Ishikawa (cell line): ENCODE data around the gene MYBPH.

Experiments used
- CEBPB ChIP-seq: IDR thresholded peaks from 2 replicates; pipeline ENCODE4 v1.6.1; 2012
- CREB1 ChIP-seq: IDR thresholded peaks from 2 replicates; pipeline ENCODE4 v1.6.1; 2012; ENCODE audit warnings: low read depth
- EGR1 ChIP-seq: IDR thresholded peaks from 2 replicates; pipeline ENCODE4 v1.6.1; 2012
- EP300 ChIP-seq: IDR thresholded peaks from 2 replicates; pipeline ENCODE4 v1.6.1; 2012; ENCODE audit warnings: borderline replicate concordance
- FOXM1 ChIP-seq: IDR thresholded peaks from 2 replicates; pipeline ENCODE4 v1.6.1; 2012; ENCODE audit warnings: low read depth, borderline replicate concordance
- NFIC ChIP-seq: IDR thresholded peaks from 2 replicates; pipeline ENCODE4 v1.6.1; 2012
- RAD21 ChIP-seq: IDR thresholded peaks from 2 replicates; pipeline ENCODE4 v1.6.1; 2012; ENCODE audit warnings: low read depth
- TAF1 ChIP-seq: IDR thresholded peaks from 2 replicates; pipeline ENCODE4 v1.6.1; 2012; ENCODE audit warnings: low read depth, mild to moderate bottlenecking
- TCF12 ChIP-seq: IDR thresholded peaks from 2 replicates; pipeline ENCODE4 v1.6.1; 2012; ENCODE audit warnings: low read depth
- TEAD4 ChIP-seq: IDR thresholded peaks from 2 replicates; pipeline ENCODE4 v1.6.1; 2012
- USF1 ChIP-seq: IDR thresholded peaks from 2 replicates; pipeline ENCODE4 v1.6.1; 2012
- YY1 ChIP-seq: IDR thresholded peaks from 2 replicates; pipeline ENCODE4 v1.6.1; 2012; ENCODE audit warnings: low read depth
- ZBTB7A ChIP-seq: IDR thresholded peaks from 2 replicates; pipeline ENCODE4 v1.6.1; 2012; ENCODE audit warnings: low read depth
- TF ChIP-seq, protein P1 (sequence below): IDR thresholded peaks from 2 replicates; pipeline ENCODE4 v1.6.1; 2012; ENCODE audit warnings: low read depth, mild to moderate bottlenecking
- TF ChIP-seq, protein P2 (sequence below): IDR thresholded peaks from 2 replicates; pipeline ENCODE4 v1.6.1; 2012

The MYBPH gene

DNA sequence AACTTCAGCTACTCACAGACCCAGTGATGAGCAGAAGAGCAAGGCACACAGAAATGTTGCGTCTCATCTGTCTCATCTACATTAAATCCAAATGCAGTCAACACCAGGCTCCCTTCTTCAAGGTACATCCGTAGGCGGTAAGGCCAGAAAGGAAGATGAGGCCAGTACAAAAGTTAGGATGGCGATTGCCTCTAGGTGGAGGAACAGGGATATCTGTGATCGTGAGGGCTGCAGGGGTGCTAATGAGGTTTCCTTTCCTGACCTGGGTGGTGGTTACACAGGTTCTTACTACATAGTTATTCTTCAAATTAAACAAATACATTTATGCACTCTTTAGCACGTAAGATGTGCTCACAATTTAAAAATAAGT lies 1.4 kb upstream of the MYBPH start:
- TF ChIP-seq TEAD4 = no peak
- no peak for TF ChIP-seq FOXM1
- no peak for TF ChIP-seq USF1
- no peak for TF ChIP-seq EGR1
- TF ChIP-seq CREB1 = no peak
- TF ChIP-seq EP300 = no peak
- TF ChIP-seq ZBTB7A = no peak
- TF ChIP-seq, protein P1, sequence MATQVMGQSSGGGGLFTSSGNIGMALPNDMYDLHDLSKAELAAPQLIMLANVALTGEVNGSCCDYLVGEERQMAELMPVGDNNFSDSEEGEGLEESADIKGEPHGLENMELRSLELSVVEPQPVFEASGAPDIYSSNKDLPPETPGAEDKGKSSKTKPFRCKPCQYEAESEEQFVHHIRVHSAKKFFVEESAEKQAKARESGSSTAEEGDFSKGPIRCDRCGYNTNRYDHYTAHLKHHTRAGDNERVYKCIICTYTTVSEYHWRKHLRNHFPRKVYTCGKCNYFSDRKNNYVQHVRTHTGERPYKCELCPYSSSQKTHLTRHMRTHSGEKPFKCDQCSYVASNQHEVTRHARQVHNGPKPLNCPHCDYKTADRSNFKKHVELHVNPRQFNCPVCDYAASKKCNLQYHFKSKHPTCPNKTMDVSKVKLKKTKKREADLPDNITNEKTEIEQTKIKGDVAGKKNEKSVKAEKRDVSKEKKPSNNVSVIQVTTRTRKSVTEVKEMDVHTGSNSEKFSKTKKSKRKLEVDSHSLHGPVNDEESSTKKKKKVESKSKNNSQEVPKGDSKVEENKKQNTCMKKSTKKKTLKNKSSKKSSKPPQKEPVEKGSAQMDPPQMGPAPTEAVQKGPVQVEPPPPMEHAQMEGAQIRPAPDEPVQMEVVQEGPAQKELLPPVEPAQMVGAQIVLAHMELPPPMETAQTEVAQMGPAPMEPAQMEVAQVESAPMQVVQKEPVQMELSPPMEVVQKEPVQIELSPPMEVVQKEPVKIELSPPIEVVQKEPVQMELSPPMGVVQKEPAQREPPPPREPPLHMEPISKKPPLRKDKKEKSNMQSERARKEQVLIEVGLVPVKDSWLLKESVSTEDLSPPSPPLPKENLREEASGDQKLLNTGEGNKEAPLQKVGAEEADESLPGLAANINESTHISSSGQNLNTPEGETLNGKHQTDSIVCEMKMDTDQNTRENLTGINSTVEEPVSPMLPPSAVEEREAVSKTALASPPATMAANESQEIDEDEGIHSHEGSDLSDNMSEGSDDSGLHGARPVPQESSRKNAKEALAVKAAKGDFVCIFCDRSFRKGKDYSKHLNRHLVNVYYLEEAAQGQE = no peak
- TF ChIP-seq TCF12 = no peak
- TF ChIP-seq YY1 = no peak
- no peak for TF ChIP-seq TAF1
- TF ChIP-seq RAD21 = no peak

DNA sequence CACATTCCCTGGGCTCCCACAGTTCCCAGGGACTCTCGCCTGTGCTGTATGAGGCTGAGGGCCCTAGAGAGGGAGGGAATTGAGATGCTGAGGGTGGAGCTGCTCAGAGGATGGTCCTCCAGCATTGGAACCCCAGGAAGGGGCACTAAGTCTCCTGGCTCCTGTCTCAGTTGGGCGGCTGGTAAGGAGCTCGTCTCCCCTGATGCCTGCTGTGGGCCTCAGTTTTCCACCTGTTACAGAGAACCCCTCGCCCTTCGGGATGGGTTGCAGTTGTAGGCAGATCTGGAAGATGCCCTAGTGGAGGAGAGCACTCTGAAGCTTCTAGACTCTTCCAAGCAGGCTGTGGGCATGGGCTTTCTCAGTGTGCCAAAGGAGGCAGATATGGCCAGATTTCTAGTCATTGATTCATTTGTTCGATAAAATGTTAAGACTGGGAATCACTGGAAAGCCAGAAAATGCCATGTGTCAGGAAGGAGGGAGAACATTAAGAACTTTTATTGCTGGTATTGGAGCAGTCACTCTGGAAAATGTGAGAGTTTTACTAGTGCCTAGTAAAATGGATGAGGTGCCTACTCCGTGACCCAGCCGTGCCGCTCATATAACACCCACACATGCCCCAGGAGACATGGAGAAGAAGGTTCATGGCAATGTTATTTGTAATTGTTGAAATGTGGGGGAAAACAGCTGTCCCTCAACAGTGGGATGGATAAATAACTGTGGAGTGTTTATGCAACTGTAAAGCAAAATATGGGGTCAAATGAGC lies 828 bp upstream of the MYBPH start:
- no peak for TF ChIP-seq EGR1
- no peak for TF ChIP-seq RAD21
- TF ChIP-seq, protein P1 = no peak
- TF ChIP-seq TEAD4 = no peak
- no peak for TF ChIP-seq CEBPB
- no peak for TF ChIP-seq TAF1
- no peak for TF ChIP-seq TCF12
- TF ChIP-seq FOXM1 = no peak
- no peak for TF ChIP-seq CREB1
- TF ChIP-seq YY1 = no peak
- TF ChIP-seq USF1 = no peak
- TF ChIP-seq, protein P2, sequence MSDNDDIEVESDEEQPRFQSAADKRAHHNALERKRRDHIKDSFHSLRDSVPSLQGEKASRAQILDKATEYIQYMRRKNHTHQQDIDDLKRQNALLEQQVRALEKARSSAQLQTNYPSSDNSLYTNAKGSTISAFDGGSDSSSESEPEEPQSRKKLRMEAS = no peak
- TF ChIP-seq EP300 = no peak
- no peak for TF ChIP-seq NFIC
- TF ChIP-seq ZBTB7A = no peak

DNA sequence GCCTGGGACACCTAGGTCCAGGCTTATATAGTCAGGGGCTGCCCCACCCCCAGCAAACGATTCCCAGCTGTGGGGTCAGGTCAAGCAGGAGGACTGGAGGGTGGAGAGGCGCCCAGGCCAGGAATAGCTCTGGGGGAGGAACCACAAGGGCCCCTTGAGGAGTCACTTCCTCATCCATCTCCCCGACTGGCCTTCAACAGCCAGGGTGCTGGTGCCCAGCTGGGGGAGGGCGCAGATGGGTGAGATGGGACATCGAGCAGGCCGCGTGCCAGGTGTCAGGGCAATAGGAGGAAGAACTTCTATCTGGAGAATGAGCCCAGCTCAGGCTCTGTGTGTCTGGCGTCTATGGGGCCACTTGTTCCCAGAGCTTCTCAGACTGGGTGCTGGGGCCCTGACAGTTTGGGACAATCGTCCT lies 208 bp upstream of the MYBPH start:
- TF ChIP-seq EGR1 = no peak
- TF ChIP-seq USF1 = no peak
- no peak for TF ChIP-seq TCF12
- TF ChIP-seq NFIC = no peak
- TF ChIP-seq, protein P2 = no peak
- TF ChIP-seq RAD21 = no peak
- no peak for TF ChIP-seq TEAD4
- no peak for TF ChIP-seq FOXM1
- TF ChIP-seq, protein P1 = no peak
- no peak for TF ChIP-seq TAF1
- TF ChIP-seq CREB1 = no peak
- TF ChIP-seq YY1 = no peak
- TF ChIP-seq CEBPB = no peak
- TF ChIP-seq EP300 = no peak
- TF ChIP-seq ZBTB7A = no peak
